Measurements from ENCODE around the gene USP54. TPM values are rescaled to one million over a fixed set of nuclear protein-coding genes. Genes with fewer than 3 reads are reported as not detected.
A peak's percentile ranks its signal among the peaks of the same experiment; 100 is the strongest.

Gene USP54
- total RNA-seq, 4 donors from 2014 or later, result 109 to 168 (median 114) TPM

GRCh38 chr10:73537288-73537687 lies 53.9 kb downstream of the USP54 start:
- WGBS, 2 donors (ENCODE audit: low coverage in 1 of 2), result 79 to 89% methylated on average over 1 to 2 of the region's 2 CpGs

GRCh38 chr10:73534857-73535256 lies 56.3 kb downstream of the USP54 start:
- TF ChIP-seq EP300 (IDR thresholded peaks at IDR 0.05; ENCODE audit: low read depth), result no peak
- no peak for TF ChIP-seq POLR2AphosphoS5 (IDR thresholded peaks at IDR 0.05)
- TF ChIP-seq CTCF (IDR thresholded peaks at IDR 0.05), result no peak
- TF ChIP-seq POLR2A (IDR thresholded peaks at IDR 0.05), result no peak
- Histone ChIP-seq H3K36me3 (peaks cover 0 to 27% (median 9%) of the 10 kb centered on the region in 4 donors), H3K27ac (no peak overlapping the region), H3K9me3 (no peaks in the 10 kb centered on the region), H3K4me3 (no peak overlapping the region), H3K4me1 (peaks cover 0 to 22% (median 6%) of the 10 kb centered on the region in 4 donors), H3K27me3 (no peaks in the 10 kb centered on the region)
- 80 to 87% methylated on average over 1 of the region's 1 CpG for WGBS, 2 donors (ENCODE audit: low coverage in 1 of 2)
- in situ Hi-C loops (cut with MboI; ENCODE audit: low pct_ligation_motif_present in 1 of 4, low pct_unique_long_range_greater_than_20kb in 1 of 4, low sequenced_read_pairs in 3 of 4) (loop anchor here in 3 of 4 donors (5.0 kb wide), 1 partner anchor 107 kb away; the partner anchor contains the start of gene MYOZ1 (in 3 of the 3)), intact Hi-C loops (cut with DNase I; ENCODE audit: low total_unique reads) (no loop called here)
- DNase-seq, result no peak

More at GRCh38 chr10:73537288-73537687, 53.9 kb downstream of the USP54 start:
- intact Hi-C loops (cut with DNase I; ENCODE audit: low total_unique reads) (no loop called here), in situ Hi-C loops (cut with MboI; ENCODE audit: low pct_ligation_motif_present in 1 of 4, low pct_unique_long_range_greater_than_20kb in 1 of 4, low sequenced_read_pairs in 3 of 4) (no loop called here)
- Histone ChIP-seq H3K9me3 (no peaks in the 10 kb centered on the region), H3K27ac (no peak overlapping the region), H3K4me1 (no peaks in the 10 kb centered on the region), H3K27me3 (no peaks in the 10 kb centered on the region), H3K36me3 (peaks cover 0 to 37% (median 8%) of the 10 kb centered on the region in 4 donors), H3K4me3 (no peak overlapping the region)
- TF ChIP-seq POLR2A (IDR thresholded peaks at IDR 0.05) (no peak), POLR2AphosphoS5 (IDR thresholded peaks at IDR 0.05) (no peak)
- DNase-seq, result no peak

- no peaks in the 10 kb centered on the region for H3K9me3 ChIP-seq
- H3K27ac ChIP-seq, result peak overlapping the region in 2 of 4 donors; percentile 38 to 40
- no peaks in the 10 kb centered on the region for H3K27me3 ChIP-seq
- DNase-seq, result peak; percentile 46
- peaks cover 0 to 31% (median 14%) of the 10 kb centered on the region in 4 donors for H3K36me3 ChIP-seq
- intact Hi-C loops (cut with DNase I; ENCODE audit: low total_unique reads), result no loop called here
- 97 to 100% methylated on average over 1 to 5 of the region's 5 CpGs for WGBS, 2 donors (ENCODE audit: low coverage in 1 of 2)
- no peak overlapping the region for H3K4me3 ChIP-seq
- TF ChIP-seq CTCF (IDR thresholded peaks at IDR 0.05) (peak; percentile 80 to 89 (median 86)), POLR2A (IDR thresholded peaks at IDR 0.05) (no peak), POLR2AphosphoS5 (IDR thresholded peaks at IDR 0.05) (no peak), EP300 (IDR thresholded peaks at IDR 0.05; ENCODE audit: low read depth) (no peak)
- in situ Hi-C loops (cut with MboI; ENCODE audit: low pct_ligation_motif_present in 1 of 4, low pct_unique_long_range_greater_than_20kb in 1 of 4, low sequenced_read_pairs in 3 of 4), result loop anchor here in 1 of 4 donors (5.0 kb wide), 1 partner anchor 113 kb away; the partner anchor contains the start of gene MYOZ1
- H3K4me1 ChIP-seq, result peaks cover 0 to 25% (median 6%) of the 10 kb centered on the region in 4 donors
Measured at GRCh38 chr10:73529089-73529832, 61.9 kb downstream of the USP54 start.

- in situ Hi-C loops (cut with MboI; ENCODE audit: low pct_ligation_motif_present in 1 of 4, low pct_unique_long_range_greater_than_20kb in 1 of 4, low sequenced_read_pairs in 3 of 4), result no loop called here
- Histone ChIP-seq H3K9me3 (no peaks in the 10 kb centered on the region), H3K36me3 (peaks cover 0 to 78% (median 32%) of the 10 kb centered on the region in 4 donors), H3K27me3 (no peaks in the 10 kb centered on the region), H3K27ac (no peak overlapping the region), H3K4me3 (no peak overlapping the region), H3K4me1 (no peaks in the 10 kb centered on the region)
- WGBS, 2 donors (ENCODE audit: low coverage in 1 of 2), result 86 to 97% methylated on average over 1 of the region's 1 CpG
- no peak for DNase-seq
- TF ChIP-seq CTCF (IDR thresholded peaks at IDR 0.05), result no peak
- TF ChIP-seq POLR2AphosphoS5 (IDR thresholded peaks at IDR 0.05), result no peak
- TF ChIP-seq EP300 (IDR thresholded peaks at IDR 0.05; ENCODE audit: low read depth), result no peak
- TF ChIP-seq POLR2A (IDR thresholded peaks at IDR 0.05), result no peak
- intact Hi-C loops (cut with DNase I; ENCODE audit: low total_unique reads), result no loop called here
Measured at GRCh38 chr10:73522263-73522662, 68.9 kb downstream of the USP54 start.
